GM21367 (cell line): ENCODE results near the gene ZNF507.

Source experiments
- ATAC-seq: cut with Tn5 transposase; IDR thresholded peaks from one replicate; pipeline ENCODE4 v1.9.1; 2021; ENCODE audit not compliant: unreplicated experiment

ZNF507 gene

DNA sequence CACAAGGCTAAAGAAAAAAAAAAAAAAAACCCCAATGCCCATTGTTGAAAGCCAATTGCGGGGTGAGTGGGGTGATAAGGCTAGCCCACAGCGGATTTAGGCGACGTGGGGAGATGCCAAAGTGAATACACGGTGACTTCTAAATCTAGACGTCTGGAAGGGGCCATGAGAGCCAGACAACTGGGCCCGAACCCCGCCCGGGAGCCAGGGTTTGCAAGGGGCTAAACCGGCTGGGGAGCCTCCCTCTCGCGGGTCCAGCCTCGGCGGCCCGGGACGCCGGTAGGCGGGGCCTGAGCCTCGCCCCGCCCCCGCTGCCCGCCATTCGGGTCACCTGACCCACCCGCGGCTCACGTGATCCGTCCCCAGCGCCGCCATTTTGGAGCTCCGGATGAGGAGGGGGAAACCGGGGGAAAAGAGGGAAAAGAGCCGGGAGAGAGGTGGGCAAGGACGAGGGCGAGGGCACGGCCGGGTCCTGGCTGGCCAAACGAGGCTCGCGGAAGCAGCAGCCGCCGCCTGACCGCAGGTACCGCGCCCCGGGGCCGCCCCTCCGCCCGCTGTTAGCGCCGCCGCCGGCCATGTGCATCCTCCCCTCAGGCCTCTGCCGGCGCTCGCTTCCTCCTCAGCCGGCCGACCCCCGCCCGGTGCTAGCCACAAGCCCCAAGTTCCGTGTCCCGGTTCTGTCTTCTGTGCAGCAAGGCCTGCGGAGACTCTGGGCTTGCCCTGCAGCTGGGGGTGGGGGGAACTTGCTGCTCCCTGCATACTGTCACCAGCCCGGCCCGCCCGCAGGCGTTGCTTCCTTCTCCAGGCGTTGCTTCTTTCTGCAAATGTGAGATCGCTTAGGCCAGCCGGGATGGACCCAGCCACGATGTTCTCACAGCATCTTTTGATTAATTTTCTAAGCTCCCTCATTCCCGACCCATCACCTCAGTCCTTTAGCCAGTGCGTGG, at the start of gene ZNF507:
Gene ZNF507, plus strand, starts transcription at position 350 of the 947 bp plus-strand sequence. CDS start 7,221 bp downstream, outside the sequence.
- peak; percentile 74 for ATAC-seq

- ATAC-seq: no peak
Measured at GRCh38 chr19:32296694-32297093, 48.7 kb upstream of the ZNF507 start.

GRCh38 chr19:32302778-32303177, 42.6 kb upstream of the ZNF507 start:
- ATAC-seq: no peak

- ATAC-seq: no peak
Measured at GRCh38 chr19:32303193-32303592, 42.2 kb upstream of the ZNF507 start.

DNA sequence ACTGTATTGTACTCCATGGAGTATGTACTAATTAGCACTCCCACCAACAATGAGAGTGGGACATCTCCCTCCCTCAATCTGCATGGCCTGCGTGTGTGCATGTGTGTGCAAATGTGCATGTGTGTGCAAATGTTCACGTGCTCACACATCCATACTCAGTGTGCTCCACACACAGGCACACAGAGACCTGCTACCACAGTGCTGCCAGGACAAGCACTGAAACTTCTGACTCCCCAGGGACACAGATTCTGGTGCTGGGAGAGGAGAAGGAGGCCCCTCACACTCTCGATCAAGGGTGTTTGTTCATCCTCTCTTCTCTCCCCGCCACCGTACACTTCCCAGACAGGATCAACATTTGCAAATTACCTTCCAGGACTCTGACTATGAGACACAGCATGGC, 37.8 kb upstream of the ZNF507 start:
- no peak for ATAC-seq

DNA sequence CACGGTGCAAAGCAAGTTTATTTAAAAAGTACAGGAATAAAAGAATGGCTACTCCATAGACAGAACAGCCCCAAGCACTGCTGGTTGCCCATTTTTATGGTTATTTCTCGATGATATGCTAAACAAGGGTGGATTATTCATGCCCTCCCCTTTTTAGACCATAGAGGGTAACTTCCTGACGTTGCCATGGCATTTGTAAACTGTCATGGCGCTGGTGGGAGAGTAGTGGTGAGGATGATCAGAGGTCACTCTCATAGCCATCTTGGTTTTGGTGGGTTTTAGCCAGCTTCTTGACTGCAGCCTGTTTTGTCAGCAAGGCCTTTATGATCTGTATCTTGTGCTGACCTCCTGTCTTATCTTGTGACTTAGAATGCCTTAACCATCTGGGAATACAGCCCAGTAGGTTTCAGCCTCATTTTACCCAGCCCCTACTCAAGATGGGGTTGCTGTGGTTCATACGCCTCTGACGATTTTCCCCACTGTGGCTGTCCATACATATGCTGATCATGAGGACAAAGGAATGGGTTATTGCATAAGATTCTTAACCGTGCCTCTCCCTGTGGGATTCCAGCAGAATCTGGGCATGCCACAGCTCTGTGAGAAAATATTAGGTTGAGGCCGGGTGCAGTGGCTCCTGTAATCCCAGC, 36.9 kb upstream of the ZNF507 start:
- ATAC-seq: no peak

DNA sequence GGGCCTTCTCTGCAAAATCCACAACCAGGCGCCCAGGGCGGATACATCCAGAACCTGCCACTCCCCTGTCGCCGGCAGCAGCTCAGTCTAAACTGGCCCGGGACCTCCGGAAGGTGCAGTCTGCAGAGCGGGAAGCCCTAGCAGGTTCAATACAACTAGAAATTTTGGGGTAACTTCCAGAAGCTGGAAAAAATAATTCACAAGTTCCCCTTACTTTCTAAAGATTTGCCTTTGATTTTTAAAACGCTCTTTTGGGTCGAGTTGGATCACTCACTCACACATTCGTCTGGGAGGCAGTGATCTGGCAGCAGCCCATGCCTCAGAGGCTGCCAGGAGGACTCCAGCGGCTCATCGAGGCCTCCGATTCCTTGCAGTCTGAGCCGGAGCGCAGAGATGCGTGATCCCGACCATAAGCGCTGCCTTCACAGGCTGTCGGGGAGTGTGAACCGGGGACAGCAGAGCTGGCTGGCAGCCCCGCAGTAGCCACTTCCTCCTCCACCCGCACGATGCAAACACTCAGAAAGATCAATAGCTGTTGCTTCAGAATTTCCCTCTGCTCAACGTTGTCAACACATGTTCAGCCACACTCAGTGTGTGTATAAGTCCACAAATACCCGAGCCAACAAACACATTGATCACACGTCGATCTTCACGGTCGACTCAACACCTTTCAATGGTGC, 35.6 kb upstream of the ZNF507 start:
- ATAC-seq: no peak

GRCh38 chr19:32311371-32311770, 34.0 kb upstream of the ZNF507 start:
- no peak for ATAC-seq

DNA sequence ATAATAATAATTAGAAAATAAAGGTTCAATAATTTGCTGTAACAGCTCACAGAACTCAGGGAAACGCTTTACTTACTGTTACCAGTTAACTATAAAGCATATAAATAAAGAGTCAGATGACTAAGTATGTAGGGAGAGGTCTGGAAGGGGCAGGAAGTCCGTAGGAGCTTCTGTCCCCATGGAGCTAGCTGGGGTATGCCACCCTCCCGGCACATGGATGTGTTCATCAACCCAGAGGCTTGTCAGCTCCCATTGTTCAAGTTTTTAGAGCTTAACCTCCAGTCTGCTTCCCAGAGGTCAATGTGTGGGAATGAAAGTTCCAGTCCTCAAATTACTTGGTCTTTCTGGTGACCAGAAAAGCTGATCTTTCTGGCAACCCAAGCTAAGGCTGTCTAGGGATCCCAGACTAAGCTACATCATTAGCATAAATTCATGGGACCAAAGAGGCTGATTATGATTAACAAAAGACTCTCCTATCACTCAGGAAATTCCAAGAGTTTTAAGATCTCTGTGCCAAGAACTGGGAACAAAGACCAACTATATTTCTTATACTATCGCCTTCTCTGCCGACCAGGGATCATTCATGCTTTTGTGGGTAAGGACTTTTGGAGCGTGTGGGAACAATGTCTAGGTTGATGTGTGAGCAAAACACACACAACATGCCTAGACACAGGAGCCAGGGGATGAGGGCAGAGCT, 31.7 kb upstream of the ZNF507 start:
- no peak for ATAC-seq

DNA sequence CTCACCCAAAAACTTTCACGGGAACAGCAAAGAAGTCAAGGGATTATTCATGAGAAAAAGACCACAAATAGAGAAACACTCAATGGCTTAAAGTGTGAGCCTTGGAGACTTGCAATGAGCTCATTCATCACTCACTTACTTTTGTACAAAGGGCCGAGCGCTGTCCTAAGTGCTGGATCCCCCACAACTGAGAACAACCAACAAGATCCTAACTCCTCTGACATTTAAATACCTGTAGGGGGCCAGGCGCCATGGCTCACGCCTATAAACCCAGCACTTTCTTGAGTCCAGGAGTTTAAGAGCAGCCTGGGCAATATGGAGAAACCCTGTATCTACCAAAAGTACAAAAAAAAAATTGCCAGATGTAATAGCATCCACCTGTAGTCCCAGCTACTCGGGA, 29.4 kb upstream of the ZNF507 start:
- ATAC-seq: no peak

- ATAC-seq: no peak
Measured at GRCh38 chr19:32317086-32317485, 28.3 kb upstream of the ZNF507 start.

DNA sequence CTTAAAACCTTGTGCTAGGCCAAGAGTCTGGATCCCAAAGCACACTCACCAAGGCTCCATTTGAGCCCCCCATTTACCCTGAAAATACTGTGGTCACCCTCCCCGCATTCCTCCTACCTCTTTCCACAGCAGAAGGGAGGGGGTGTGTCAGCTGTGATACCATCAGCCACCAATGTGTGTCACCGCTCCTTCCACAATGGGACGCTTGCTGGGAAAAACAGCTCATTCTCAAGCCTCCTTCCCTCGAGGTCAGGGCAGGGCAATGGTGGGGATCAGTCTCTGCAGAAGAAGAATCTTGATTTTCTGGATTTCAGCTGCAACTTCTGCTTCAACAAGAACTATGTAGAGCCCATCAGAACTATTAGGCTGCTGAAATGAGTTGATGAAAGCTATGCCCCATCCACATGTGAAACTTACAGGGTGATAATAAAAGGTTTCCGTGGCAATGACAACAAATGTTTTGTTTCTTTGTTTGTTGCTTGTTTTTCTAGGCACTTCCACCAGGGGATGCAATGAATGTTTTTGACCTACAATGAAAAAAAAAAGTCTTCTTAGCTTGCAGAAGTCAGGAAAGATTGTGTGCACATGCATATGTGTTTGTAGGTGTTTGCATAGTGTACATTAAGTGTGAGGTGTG, 26.4 kb upstream of the ZNF507 start:
- no peak for ATAC-seq

DNA sequence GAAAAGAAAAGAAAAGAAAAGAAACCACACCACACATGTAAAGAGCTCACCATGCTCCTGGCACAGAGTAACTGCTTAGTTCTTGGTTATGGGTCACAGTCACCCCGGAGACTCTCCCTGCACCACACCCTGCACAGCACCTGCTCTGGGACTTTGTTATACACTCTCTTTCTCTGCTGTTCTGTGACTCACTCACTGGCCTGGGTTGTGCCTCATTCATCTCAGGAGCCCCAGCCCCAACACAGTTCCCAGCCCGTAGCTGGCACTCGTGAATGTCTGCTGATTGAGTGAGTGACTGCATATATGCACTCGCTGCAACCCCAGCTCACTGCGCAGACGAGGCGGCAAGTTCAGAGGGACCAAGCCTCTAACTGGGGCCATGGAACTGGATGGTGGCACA, 22.9 kb upstream of the ZNF507 start:
- ATAC-seq: no peak

GRCh38 chr19:32324631-32325285, 20.7 kb upstream of the ZNF507 start:
- ATAC-seq: no peak

DNA sequence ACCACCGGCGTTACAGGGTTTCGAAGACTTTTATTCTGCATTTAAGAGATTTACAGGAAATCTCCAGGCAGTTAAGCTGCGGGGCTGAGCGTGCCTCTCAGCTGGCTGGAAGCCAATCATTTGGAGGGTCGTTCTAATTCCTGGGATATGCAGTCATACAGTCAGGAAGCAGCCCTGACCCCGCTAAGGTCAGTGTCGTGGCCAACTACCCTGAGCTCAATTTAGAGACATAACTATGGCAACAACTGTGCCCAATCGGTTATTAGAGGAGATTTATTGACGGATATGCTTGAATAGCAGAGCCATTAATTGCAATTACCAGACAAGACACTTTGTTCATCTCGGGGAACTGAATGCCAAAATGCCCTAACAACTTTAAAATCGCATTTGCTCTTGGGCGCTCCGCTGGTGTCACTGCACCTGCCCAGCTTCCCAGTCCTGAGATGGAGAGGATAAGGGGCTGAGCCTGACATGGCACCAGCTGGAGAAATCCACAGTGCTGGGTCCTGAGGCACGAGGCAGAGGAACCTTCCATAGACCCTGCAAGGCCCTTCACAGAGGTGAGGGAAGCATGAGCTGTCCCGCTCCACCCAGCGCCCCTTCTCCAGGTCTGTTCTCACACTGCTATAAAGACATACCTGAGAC, 15.1 kb upstream of the ZNF507 start:
- ATAC-seq: no peak

GRCh38 chr19:32333227-32333626, 12.2 kb upstream of the ZNF507 start:
- ATAC-seq: no peak

- no peak for ATAC-seq
Measured at GRCh38 chr19:32336259-32337083, 8.9 kb upstream of the ZNF507 start.

GRCh38 chr19:32337084-32337808, 8.2 kb upstream of the ZNF507 start:
- ATAC-seq: no peak
